Brain pericyte (primary cell): ENCODE measurements around the gene ZNF628.

Source experiments
- DNase-seq: peaks from one replicate; pipeline ENCODE4 v3.0.0-alpha.2; 2012; ENCODE audit warnings: low read depth, low spot score

The ZNF628 gene

GRCh38 chr19:55465460-55466240 is 10.8 kb upstream of the ZNF628 start:
- no peak for DNase-seq

- DNase-seq, result no peak
Measured at GRCh38 chr19:55466241-55466614, 10.2 kb upstream of the ZNF628 start.

GRCh38 chr19:55467236-55468053 is 9.0 kb upstream of the ZNF628 start:
- DNase-seq, result no peak

- DNase-seq, result no peak
Measured at GRCh38 chr19:55468054-55468393, 8.4 kb upstream of the ZNF628 start.

- DNase-seq, result no peak
Measured at GRCh38 chr19:55471266-55471665, 5.2 kb upstream of the ZNF628 start.

GRCh38 chr19:55472463-55472862 is 4.0 kb upstream of the ZNF628 start:
- no peak for DNase-seq

- no peak for DNase-seq
Measured at GRCh38 chr19:55473225-55474012, 3.0 kb upstream of the ZNF628 start.

GRCh38 chr19:55474269-55475265 is 1.9 kb upstream of the ZNF628 start:
- DNase-seq, result no peak

GRCh38 chr19:55477905-55478304 is 1.5 kb downstream of the ZNF628 start:
- no peak for DNase-seq

GRCh38 chr19:55478364-55478763 is 1.9 kb downstream of the ZNF628 start:
- DNase-seq, result no peak

- DNase-seq, result no peak
Measured at GRCh38 chr19:55479045-55479444, 2.6 kb downstream of the ZNF628 start.

GRCh38 chr19:55479451-55480230 is 3.2 kb downstream of the ZNF628 start:
- DNase-seq, result no peak

GRCh38 chr19:55481148-55481793 is 4.9 kb downstream of the ZNF628 start:
- no peak for DNase-seq

- DNase-seq, result no peak
Measured at GRCh38 chr19:55481794-55482155, 5.4 kb downstream of the ZNF628 start.

GRCh38 chr19:55482156-55482961 is 5.9 kb downstream of the ZNF628 start:
- DNase-seq, result no peak

- no peak for DNase-seq
Measured at GRCh38 chr19:55482967-55483705, 6.7 kb downstream of the ZNF628 start.

- no peak for DNase-seq
Measured at GRCh38 chr19:55483706-55484592, 7.5 kb downstream of the ZNF628 start.
